Measurements from ENCODE around the gene UBA1.
"Not testable (repeated sequence)": the region's sequence is repeated elsewhere in the genome, so short reads cannot be mapped to it uniquely, and the experiment has no call there.

Gene UBA1

GRCh38 chrX:47232803-47233332, 39.2 kb downstream of the UBA1 start, which contains the start of gene USP11:
TSS of gene USP11 (plus strand) at chrX:47233009. CDS start at chrX:47233044, 35 bp downstream.
- peak; percentile 76 for DNase-seq

- DNase-seq = peak; percentile 93
These were observed 39.9 kb downstream of the UBA1 start for GRCh38 chrX:47233333-47234113.

GRCh38 chrX:47234583-47234982, 41.0 kb downstream of the UBA1 start:
- no peak for DNase-seq

- no peak for DNase-seq
These were observed 42.1 kb downstream of the UBA1 start for GRCh38 chrX:47235691-47236103.

GRCh38 chrX:47239199-47239598, 45.6 kb downstream of the UBA1 start:
- peak; percentile 49 for DNase-seq

GRCh38 chrX:47239898-47240545, 46.4 kb downstream of the UBA1 start:
- DNase-seq = peak; percentile 45

GRCh38 chrX:47240619-47241018, 47.0 kb downstream of the UBA1 start:
- DNase-seq = peak; percentile 49

- peak; percentile 11 for DNase-seq
These were observed 47.8 kb downstream of the UBA1 start for GRCh38 chrX:47241201-47242011.

- DNase-seq = no peak
These were observed 48.7 kb downstream of the UBA1 start for GRCh38 chrX:47242321-47242720.

GRCh38 chrX:47243351-47243750, 49.7 kb downstream of the UBA1 start:
- DNase-seq = no peak

GRCh38 chrX:47244676-47245075, 51.0 kb downstream of the UBA1 start:
- no peak for DNase-seq

GRCh38 chrX:47245156-47245555, 51.5 kb downstream of the UBA1 start:
- DNase-seq = no peak

GRCh38 chrX:47247206-47247998, 53.8 kb downstream of the UBA1 start:
- no peak for DNase-seq

- no peak for DNase-seq
These were observed 54.3 kb downstream of the UBA1 start for GRCh38 chrX:47247999-47248320.

- no peak for DNase-seq
These were observed 54.9 kb downstream of the UBA1 start for GRCh38 chrX:47248576-47248975.

- DNase-seq = no peak
These were observed 56.4 kb downstream of the UBA1 start for GRCh38 chrX:47250017-47250347.

- not testable (repeated sequence) for DNase-seq
These were observed 64.0 kb downstream of the UBA1 start for GRCh38 chrX:47257620-47258019.

All from activated CD8-positive, alpha-beta memory T cell treated with anti-CD3 and anti-CD28 coated beads for 24 hours (primary cell).